Retinal pigment epithelial cell (primary cell): ENCODE results near the gene NPHS1.
"Not testable (repeated sequence)": the region's sequence is repeated elsewhere in the genome, so short reads cannot be mapped to it uniquely, and the experiment has no call there.

Experiments
- DNase-seq: peaks from one replicate; pipeline ENCODE4 v3.0.0-alpha.2; 2010; ENCODE audit warnings: low read depth
- H3K4me3 ChIP-seq: 2 replicates; pipeline ENCODE4 v1.5.1; 2011; ENCODE audit warnings: mild to moderate bottlenecking, low read length, control low read depth, moderate library complexity
- TF ChIP-seq, protein P1 (sequence below): conservative IDR thresholded peaks from 2 replicates; pipeline ENCODE4 v1.5.1; 2011; ENCODE audit warnings: low read depth, low read length, control low read depth, inconsistent platforms

The NPHS1 gene

DNA sequence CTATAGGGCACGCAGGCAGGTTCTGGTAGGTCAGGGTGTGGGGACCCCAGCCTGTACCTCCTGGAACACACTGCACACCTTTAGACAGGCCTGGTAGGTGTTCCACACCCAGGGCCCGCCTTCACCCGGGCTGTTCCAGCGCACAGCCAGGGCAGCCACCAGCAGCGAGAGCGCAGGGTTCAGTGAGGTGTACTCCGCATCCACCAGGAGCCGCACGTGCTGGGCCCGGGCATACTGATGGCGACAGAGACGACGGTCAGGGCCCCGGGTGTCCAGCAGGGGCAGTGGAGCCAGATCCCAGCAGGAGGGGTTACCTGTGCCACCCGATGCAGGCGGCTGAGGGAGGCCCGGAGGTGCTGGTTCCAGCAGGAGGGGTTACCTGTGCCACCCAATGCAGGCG, 45.7 kb downstream of the NPHS1 start:
- no peak for DNase-seq
- H3K4me3 ChIP-seq, result no peak overlapping the region
- TF ChIP-seq, protein P1, sequence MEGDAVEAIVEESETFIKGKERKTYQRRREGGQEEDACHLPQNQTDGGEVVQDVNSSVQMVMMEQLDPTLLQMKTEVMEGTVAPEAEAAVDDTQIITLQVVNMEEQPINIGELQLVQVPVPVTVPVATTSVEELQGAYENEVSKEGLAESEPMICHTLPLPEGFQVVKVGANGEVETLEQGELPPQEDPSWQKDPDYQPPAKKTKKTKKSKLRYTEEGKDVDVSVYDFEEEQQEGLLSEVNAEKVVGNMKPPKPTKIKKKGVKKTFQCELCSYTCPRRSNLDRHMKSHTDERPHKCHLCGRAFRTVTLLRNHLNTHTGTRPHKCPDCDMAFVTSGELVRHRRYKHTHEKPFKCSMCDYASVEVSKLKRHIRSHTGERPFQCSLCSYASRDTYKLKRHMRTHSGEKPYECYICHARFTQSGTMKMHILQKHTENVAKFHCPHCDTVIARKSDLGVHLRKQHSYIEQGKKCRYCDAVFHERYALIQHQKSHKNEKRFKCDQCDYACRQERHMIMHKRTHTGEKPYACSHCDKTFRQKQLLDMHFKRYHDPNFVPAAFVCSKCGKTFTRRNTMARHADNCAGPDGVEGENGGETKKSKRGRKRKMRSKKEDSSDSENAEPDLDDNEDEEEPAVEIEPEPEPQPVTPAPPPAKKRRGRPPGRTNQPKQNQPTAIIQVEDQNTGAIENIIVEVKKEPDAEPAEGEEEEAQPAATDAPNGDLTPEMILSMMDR, result no peak

- H3K4me3 ChIP-seq, result no peak overlapping the region
- DNase-seq, result no peak
- TF ChIP-seq, protein P1, result no peak
Observed at GRCh38 chr19:35805526-35806102, 46.7 kb downstream of the NPHS1 start.

DNA sequence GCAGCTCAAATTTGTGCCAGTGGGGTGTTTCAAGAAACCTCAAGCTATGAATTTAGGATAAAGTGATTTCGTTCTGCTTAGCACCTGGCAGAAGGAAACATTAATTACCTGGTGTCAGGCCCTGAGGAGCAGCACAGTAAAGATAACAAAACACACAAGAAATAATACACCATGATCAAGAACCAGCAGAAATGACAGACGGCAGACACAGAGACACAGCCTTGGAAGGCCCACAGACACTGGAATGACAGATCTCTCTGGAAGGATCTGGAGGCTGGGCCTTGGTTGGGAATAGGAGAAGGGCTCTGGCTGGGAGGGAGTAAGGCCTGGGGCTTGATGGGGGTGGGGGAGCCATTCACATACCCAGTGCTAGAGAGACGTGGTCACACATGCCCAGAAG, 50.5 kb downstream of the NPHS1 start:
- TF ChIP-seq, protein P1, result no peak
- no peak overlapping the region for H3K4me3 ChIP-seq
- DNase-seq, result no peak

GRCh38 chr19:35797663-35798062, 54.6 kb downstream of the NPHS1 start:
- TF ChIP-seq, protein P1, result no peak
- no peak for DNase-seq
- peak overlapping the region; percentile 19 for H3K4me3 ChIP-seq

DNA sequence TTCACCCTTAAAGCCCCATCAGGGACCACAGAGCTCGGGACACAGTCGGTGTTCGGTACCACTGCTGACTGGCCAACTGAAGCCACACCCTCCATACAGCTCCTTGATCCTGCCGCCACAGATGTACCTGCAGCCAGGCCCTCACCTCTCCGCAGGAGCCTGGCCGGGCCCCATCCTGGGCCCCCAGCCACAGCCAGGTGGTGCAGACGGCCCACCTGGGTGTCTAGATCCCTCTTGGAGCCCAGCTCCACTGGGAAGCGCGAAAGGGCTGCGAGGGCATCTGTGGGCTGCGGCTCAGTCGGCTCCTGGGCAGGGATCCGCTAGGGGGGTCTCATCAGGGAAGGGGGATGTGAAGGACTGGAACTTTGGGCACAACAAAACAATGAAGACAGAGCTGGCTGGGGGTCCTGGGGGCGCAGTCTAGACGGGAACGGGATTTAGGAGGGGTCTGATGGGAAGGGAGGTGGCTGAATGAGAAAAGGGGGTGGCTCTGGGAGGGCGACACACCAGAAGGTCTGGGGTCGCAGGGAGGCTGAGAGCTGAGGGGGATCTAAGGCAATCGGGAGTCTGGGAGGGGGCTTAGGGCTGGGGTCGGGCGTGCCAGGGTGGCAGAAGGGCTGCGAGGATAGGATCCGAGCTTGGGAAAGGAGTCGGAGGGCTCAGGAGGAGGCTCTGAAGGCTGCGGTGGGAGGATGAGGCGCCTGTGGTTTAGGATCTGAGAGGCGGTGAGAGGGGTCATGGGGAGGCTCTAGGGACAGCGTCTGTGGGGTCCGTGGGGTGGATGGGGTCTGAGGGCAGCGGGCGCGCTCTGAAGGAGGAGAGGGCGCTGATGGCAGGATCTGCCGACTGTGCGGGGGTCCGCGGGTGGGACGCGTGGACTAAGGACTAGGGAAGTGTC, 55.4 kb downstream of the NPHS1 start:
- TF ChIP-seq, protein P1, result no peak
- DNase-seq, result no peak
- no peak overlapping the region for H3K4me3 ChIP-seq

GRCh38 chr19:35795564-35795963, 56.7 kb downstream of the NPHS1 start:
- not testable (repeated sequence) for H3K4me3 ChIP-seq, DNase-seq

DNA sequence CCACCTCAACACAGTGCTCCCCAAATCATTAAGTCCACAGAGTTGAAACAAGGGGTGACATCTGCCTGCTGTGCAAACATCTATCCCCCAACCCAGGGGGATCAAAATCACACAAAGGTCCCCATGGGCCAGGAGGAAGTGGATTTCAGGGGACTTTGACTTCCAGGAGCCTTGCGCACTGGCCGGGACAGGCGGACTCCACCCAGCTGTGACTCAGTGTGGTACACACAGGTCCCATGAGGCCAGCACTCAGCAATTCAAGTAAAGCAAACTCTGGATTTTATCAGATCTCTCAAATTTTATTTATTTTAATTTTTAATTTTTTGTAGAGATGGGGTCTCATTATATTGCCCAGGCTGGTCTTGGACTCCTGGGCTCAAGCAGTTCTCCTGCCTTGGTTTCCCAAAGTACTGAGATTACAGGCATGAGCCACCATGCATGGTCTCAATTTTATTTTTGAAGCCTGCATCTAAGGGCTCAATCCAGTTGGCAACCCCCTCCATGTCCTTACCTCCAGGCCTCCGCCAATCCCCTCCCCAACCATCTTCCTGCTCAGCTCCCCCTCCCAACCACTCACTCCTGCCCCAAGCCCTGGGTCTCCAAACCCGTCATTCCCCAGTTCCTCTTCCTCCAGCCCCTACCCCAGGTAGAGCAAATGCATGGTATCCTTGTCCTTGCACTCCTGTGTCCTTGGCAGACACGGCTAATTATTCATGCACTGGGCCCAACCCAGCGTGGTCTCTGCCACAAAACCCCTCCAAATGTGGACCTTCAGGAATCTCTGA, 58.7 kb downstream of the NPHS1 start:
- DNase-seq, result no peak
- TF ChIP-seq, protein P1, result no peak
- H3K4me3 ChIP-seq, result no peak overlapping the region
